Activated T-cell treated with anti-CD3 and anti-CD28 coated beads for 4 hours (primary cell): ENCODE data around the gene WDR82.
A peak's percentile ranks its signal among the peaks of the same experiment; 100 is the strongest.

Experiments
- DNase-seq: peaks from one replicate; pipeline ENCODE4 v3.0.0-alpha.2; 2020

WDR82 gene, protein sequence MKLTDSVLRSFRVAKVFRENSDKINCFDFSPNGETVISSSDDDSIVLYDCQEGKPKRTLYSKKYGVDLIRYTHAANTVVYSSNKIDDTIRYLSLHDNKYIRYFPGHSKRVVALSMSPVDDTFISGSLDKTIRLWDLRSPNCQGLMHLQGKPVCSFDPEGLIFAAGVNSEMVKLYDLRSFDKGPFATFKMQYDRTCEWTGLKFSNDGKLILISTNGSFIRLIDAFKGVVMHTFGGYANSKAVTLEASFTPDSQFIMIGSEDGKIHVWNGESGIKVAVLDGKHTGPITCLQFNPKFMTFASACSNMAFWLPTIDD

DNA sequence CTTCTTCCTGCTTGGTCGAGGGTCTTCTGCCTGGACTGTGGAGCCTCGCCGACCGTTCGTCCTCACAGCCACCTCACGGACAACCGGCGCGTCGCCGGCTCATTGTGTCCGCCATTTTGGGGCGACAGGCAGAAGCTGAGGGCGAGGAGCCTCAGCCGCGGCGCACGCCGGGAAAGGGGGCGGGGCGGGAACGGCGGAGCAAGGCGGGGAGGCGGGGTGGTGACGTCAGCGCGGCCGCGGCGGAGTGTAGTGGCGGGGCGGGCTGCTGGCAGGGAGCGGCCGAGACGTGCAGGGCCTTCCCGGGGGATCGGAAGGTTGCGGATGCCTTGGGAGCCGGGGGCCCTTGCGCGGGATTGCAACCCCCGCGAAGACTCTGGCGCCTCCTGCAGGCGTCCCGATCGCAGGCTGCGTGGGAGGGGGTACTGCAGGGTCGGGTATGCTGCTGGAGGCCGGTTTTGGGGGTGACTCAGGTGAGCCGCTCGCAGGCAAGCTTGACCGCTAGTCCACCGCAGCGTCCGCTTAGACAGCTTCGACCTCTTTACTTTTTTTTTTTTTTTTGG, at the start of gene WDR82:
Gene WDR82, minus strand, starts transcription at position 140 of the 560 bp plus-strand sequence. CDS start 288 bp downstream, outside the sequence.
- DNase-seq = peak; percentile 97

- no peak for DNase-seq
These were observed 49.2 kb upstream of the WDR82 start for GRCh38 chr3:52327486-52328290.

DNA sequence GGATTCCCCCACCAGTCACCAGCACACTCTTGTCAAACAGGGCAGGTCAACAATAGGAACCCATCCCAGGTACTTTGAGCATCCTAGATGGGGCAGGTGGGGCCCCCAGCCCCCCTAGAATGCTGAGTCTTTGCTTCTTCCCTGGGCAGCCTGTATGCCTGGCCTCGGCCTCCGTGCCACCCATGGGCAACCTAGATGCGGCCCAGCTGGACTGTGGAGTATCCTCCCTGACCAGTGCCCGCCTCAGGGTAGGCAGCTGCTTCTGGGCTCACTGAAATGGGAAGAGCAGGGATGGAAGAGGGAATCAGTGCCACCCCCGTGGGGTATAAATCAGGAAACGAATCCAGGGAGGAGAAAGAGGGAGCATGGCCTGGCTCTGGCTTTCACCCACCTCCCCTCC, 48.5 kb upstream of the WDR82 start:
- no peak for DNase-seq

- no peak for DNase-seq
These were observed 47.2 kb upstream of the WDR82 start for GRCh38 chr3:52325686-52326085.

DNA sequence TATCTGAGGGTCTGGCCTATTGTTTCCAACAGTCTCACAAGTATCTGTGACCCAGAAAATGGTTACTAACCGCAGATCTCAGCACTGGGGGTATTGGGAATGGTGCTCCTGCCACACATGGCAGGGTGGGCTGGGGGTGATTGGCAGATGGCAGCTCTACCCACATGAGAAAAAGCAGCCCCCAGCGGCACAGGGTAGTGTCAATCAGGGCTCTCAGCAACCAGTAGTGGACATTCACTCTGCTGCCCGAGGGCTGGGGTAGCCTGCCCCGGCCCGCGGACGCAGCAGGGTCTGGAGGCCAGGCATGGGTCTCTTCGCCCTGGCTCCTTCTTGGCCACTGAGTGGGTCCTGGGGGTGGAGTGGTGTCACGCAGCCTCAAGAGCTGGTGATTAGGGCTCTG, 46.2 kb upstream of the WDR82 start:
- no peak for DNase-seq

GRCh38 chr3:52323526-52324295, 45.3 kb upstream of the WDR82 start:
- no peak for DNase-seq

GRCh38 chr3:52322466-52322865, 44.0 kb upstream of the WDR82 start:
- no peak for DNase-seq

GRCh38 chr3:52321481-52321880, 43.0 kb upstream of the WDR82 start:
- DNase-seq = no peak

GRCh38 chr3:52319921-52320595, 41.6 kb upstream of the WDR82 start:
- DNase-seq = no peak

DNA sequence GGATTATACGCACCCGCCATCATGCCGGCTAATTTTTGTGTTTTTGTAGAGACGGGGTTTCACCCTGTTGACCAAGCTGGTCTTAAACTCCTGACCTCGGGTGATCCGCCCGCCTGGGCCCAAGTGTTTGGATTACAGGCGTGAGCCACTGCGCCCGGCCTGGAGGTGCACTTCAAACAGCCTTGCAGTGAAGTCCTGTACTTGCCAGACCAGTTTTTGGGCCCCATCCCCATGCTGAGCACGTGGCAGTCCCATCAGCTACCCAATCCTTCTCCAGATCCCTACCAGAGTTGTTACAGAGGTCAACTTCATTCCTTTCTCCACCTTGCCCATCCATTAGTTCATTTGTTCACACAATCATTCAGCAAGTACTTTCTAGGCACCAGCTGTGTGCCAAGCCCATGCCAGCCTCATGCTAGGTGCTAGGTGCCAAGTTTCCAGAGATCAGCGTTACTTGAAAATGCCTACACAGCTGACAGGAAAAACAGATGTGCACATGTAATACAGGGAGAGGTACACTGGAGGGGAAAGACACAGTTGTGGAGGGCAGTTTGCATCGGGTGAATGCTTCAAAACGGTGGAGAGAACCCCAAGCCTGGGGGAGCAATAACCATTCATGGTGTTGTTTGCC, 39.9 kb upstream of the WDR82 start:
- no peak for DNase-seq

DNA sequence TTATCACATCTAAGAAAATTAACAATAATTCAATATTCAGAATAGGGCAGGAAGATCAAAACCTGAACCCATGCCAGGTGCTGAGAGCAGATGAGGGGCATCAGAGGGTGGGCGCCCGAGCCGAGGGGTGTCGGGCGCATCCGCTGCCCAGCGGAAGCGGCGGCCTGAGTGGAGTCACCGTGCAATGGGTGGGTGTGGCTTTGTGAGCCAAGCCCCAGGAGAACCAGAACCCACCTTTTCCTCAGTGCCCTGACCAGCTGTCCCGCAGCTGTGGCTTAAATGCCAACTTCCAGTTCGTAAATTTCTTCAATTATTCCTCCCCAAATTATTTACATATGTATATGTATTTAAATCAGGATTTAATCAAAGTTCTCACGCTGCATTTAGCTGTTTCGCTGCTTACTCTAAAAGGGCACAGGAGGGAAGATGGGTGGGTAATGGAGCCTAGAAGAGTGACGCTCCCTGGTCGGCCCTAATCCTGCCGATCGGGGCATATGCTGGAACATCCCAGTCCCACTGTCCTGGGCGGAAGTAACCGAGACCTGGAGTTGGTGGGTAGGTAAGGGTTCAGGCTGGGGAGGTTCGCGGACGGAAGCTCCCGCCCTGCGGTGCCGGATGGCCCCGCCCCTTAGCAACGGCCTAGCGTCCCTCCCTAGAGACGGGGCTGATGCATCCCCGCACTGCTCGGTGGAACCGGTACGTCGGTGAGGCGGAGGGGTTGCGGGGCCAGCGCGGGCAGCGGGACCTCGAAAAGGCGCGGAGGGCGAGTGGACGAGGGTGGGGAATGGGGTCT, 39.0 kb upstream of the WDR82 start:
- peak; percentile 61 for DNase-seq

DNA sequence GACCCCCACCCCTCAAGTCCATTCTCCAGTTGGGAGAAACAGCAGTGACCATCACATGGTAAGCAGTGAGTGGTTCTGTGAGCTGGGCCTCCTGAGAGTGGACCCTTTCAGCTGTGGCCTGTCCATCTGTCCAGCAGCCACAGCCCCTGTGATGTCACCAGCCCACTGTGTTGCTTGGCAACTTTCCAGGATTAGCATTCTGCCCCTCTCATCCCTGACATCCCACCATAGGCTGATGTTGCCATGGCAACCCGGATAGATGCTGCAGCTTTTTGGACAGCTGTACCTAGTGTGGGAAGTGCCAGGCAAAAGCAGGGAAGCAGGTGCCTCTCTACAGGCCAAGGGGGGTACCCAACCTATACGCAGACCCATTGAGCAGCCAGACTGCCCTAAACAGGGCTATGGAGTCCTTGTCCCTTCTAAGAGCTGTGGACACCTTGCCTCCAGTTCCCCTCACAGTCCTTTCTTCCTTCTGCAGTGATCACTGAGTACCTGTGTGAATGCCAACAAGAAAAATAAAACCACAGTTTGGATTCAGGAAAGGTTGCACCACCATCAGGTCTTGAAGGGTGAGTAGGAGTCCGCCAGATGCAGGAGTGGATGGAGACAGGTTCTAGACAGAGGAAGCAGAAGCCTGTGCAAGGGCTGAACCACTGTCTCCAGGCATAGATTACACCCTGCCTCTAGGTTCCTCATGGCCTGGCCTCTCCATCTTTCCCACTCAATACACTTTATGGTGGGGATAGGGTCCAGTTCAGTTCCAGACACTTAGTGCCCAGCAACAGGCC, 37.7 kb upstream of the WDR82 start, which contains the start of gene DNAH1:
Gene DNAH1, plus strand, starts transcription at position 343 of the 788 bp plus-strand sequence. CDS start 6,124 bp downstream, outside the sequence.
- DNase-seq = no peak

DNA sequence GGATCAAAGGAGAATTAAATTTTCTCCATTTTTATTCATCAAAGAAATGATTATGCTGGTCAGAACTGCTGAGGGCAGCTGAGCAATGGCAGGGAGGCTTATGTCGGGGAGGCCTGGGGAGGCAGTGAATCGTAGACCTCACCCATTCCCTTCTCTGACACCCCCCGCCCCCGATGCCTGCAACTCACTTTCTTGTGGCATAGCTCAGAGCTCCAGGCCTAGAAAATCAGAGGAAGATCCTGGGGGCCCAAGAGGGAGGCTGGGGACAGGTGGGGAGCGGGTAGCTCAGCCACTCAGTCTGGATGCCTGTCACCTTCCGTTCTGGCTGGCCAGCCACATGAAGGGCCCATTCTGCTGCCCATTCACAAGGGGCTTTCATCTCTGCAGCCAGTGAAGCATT, 36.6 kb upstream of the WDR82 start:
- DNase-seq = no peak

DNA sequence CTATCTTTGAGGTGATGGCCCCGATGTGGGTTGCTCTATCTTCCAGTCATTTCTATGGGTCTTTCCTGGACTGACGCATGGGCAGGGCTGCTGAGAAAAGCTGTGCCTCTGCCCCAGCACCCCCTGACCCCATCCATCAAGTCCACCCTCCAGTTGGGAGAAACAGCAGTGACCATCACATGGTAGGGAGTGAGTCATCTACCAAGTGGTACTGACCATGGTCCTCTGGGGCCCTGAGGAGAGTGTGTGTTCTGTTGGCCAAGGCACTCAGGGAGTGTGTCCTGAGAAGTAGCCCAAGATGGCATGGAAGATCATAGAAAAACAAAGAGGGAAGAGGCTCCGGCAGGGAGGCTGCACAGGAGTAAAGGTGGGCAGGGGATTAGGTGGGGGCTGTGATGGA, 36.0 kb upstream of the WDR82 start:
- no peak for DNase-seq

- no peak for DNase-seq
These were observed 35.3 kb upstream of the WDR82 start for GRCh38 chr3:52313774-52314188.

- no peak for DNase-seq
These were observed 34.8 kb upstream of the WDR82 start for GRCh38 chr3:52313188-52313773.

DNA sequence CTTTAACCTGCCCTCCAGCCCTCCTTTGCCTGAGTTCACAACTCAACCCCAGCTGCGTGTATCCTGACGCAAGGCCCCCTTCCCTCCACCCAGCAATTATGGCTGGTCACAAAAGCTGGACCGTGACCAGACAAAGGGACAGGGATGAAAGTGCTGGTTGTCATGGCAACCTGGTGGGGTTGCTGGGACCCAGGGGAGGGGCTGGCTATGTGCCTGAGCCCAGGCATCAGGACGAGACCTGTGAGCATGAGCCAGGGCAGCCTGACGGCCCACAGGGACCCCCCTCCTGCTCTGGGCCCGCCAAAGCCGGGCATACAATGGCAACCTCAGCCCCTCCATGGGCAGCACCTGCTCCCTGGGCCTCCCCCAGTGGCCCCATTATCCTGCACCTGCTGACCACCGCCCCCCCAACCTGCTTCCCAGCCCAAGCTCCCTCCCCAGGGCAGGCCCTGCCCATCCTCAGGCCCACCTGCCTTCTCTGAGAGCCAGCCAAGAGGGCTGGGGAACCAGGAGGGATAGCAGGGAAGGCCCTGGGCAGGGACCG, 33.2 kb upstream of the WDR82 start:
- no peak for DNase-seq

GRCh38 chr3:52310861-52311575, 32.6 kb upstream of the WDR82 start:
- peak; percentile 17 for DNase-seq

GRCh38 chr3:52308308-52308707, 29.9 kb upstream of the WDR82 start:
- no peak for DNase-seq
